Breast epithelium (tissue), 3 donors: Measurements from ENCODE around the gene PAK6.

Source experiments
- CTCF ChIP-seq, 3 donors: fragments of 450-650 bp; IDR thresholded peaks; one replicate each; pipeline ENCODE4 v1.5.1; 2016 to 2017; ENCODE audit warnings: antibody characterized with exemption in 3 of 3, mild to moderate bottlenecking in 3 of 3, moderate library complexity in 3 of 3
- POLR2AphosphoS5 ChIP-seq, 3 donors: sonication (generic); formaldehyde crosslinking; IDR thresholded peaks; one replicate each; pipeline ENCODE4 v1.6.1; 2017; ENCODE audit warnings: antibody characterized with exemption in 3 of 3

- TF ChIP-seq CTCF (IDR thresholded peaks at IDR 0.05), result no peak
- TF ChIP-seq POLR2AphosphoS5 (IDR thresholded peaks at IDR 0.05), result no peak
Observed at GRCh38 chr15:40322531-40323238, 83.8 kb downstream of the PAK6 start.
